GM20431 (cell line): ENCODE results near the gene TM9SF1.

Source experiments
- in situ Hi-C: fragments of 300-500 bp; cut with MseI, MboI; formaldehyde crosslinking; loops from one replicate; pipeline ENCODE4 v1.15.0; 2020; ENCODE audit warnings: low sequenced_read_pairs; ENCODE audit not compliant: unreplicated experiment

Gene TM9SF1

GRCh38 chr14:24159777-24160498 is 35.3 kb downstream of the TM9SF1 start:
- in situ Hi-C loops = no loop called here

DNA sequence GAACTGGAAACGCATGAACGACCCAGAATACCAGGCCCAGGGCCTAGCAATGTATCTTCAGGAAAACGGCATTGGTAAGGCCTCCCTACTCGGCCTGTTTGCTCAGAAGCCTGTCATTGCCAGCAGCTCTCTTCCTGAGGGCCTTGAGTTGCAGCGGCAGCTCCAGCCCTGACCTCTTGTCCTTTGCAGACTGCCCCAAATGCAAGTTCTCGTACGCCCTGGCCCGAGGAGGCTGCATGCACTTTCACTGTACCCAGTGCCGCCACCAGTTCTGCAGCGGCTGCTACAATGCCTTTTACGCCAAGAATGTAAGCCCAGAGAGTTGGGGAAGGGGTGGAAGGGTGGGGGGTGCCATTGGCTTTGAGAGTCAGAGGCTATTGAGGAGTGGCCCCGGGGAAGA is 37.9 kb downstream of the TM9SF1 start:
- in situ Hi-C loops = no loop called here

- in situ Hi-C loops = no loop called here
Measured at GRCh38 chr14:24156840-24157239, 38.4 kb downstream of the TM9SF1 start.

GRCh38 chr14:24155100-24155499 is 40.1 kb downstream of the TM9SF1 start:
- in situ Hi-C loops = no loop called here

GRCh38 chr14:24151404-24152080 is 43.7 kb downstream of the TM9SF1 start:
- in situ Hi-C loops = no loop called here

DNA sequence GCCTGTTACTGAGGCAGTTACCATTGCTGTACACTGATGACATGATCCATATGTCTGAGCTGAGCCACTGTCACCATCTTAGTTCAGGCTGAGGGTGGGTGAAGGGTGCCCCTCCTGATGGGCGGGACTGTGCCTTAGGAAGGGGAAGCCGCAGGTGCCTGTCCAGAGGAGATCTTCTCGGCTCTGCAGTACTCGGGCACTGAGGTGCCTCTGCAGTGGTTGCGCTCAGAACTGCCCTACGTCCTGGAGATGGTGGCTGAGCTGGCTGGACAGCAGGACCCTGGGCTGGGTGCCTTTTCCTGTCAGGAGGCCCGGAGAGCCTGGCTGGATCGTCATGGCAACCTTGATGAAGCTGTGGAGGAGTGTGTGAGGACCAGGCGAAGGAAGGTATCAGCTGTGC is 44.2 kb downstream of the TM9SF1 start:
- in situ Hi-C loops = no loop called here

GRCh38 chr14:24150567-24150966 is 44.7 kb downstream of the TM9SF1 start:
- in situ Hi-C loops = no loop called here

- in situ Hi-C loops = no loop called here
Measured at GRCh38 chr14:24150061-24150460, 45.2 kb downstream of the TM9SF1 start.

DNA sequence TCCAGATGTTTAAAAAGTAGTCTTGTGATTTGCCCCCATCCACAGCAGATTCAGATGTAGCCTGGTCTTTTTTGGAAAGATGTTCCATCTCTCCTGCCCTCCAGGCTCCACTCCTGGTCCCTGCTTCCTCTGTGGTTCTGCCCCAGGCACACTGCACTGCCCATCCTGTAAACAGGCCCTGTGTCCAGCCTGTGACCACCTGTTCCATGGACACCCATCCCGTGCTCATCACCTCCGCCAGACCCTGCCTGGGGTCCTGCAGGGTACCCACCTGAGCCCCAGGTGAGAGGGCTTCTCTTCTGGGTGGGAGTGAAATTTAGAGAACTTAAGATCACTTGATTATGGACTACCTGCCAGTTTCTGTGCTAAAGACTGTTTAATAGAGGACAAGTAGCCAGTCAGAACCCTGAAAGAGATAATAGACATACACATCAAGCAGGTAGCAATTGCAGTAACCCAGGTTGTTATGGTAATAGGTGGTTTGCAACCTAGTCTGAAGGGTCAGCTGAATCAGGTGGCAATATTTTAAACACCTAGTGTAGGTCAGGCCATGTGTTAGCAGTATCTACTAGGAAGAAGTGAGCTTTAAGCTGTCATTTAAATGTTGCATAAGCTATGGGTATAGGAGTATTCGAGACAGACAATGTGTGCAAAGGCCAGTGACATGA is 45.8 kb downstream of the TM9SF1 start:
- in situ Hi-C loops = no loop called here

DNA sequence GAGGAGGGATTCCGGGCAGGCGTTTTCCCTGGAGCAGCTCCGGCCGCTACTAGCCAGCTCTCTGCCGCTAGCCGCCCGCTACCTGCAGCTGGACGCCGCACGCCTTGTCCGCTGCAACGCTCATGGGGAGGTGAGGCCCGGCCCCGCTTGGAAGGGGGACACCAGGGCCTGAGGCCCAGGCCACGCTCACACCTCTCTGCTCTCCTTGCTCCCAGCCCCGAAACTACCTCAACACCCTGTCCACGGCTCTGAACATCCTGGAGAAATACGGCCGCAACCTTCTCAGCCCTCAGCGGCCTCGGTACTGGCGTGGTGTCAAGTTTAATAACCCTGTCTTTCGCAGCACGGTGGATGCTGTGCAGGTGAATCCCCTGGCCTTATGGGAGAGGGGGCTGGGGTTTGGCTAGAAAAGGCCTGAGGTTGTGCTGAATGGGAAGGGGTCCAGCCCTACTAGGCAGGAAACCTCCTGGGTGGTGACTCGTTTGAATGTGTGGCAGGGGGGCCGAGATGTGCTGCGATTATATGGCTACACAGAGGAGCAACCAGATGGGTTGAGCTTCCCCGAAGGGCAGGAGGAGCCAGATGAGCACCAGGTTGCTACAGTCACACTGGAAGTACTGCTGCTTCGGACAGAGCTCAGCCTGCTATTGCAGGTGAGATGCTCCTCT is 47.3 kb downstream of the TM9SF1 start:
- in situ Hi-C loops = no loop called here

DNA sequence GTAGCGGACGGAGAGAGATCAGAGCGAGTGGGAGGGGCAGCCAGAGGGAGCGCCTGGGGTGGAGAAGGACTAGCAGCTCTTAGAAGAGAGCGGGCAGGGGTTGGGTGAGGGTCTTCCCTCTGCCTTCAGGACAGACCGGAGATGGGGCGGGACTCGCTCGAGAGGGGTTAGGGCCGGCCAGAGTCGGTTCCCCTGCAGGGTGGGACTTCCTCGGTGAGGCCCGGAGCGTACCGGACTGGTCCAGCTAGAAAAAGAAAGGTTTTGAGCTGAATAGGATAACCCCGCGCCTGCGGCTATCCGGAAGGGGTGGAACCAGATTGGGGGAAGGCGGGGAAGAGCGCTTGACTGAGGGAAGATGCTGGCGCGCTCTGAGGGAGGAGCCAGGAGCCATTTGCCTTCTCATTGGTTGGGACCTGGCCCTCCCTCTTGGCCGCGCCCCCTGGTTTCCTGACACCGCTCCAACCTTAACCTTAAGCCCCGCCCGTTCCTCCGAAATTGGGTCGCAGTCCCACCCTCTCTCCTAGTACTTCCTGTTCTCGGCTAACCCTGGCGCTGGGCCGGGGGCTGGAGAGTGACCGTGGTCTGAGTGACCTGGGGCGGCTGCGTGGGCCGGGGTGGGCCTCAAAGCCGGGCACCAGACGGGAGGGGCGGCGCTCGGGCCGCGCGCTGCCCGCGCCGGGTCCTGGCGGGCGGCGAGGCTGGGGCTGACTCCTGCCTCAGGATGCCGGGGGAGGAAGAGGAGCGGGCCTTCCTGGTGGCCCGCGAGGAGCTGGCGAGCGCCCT is 48.1 kb downstream of the TM9SF1 start, which contains the start of gene RNF31:
TSS of gene RNF31 (plus strand) at position 521 of the 783 bp plus-strand sequence. CDS start at position 722, 201 bp downstream.
- in situ Hi-C loops = no loop called here

GRCh38 chr14:24146453-24146977 is 48.7 kb downstream of the TM9SF1 start, which contains the start of gene PSME2:
Gene PSME2, minus strand, starts transcription at chr14:24146610. Its CDS starts 29 bp downstream, at chr14:24146581.
- in situ Hi-C loops = no loop called here

DNA sequence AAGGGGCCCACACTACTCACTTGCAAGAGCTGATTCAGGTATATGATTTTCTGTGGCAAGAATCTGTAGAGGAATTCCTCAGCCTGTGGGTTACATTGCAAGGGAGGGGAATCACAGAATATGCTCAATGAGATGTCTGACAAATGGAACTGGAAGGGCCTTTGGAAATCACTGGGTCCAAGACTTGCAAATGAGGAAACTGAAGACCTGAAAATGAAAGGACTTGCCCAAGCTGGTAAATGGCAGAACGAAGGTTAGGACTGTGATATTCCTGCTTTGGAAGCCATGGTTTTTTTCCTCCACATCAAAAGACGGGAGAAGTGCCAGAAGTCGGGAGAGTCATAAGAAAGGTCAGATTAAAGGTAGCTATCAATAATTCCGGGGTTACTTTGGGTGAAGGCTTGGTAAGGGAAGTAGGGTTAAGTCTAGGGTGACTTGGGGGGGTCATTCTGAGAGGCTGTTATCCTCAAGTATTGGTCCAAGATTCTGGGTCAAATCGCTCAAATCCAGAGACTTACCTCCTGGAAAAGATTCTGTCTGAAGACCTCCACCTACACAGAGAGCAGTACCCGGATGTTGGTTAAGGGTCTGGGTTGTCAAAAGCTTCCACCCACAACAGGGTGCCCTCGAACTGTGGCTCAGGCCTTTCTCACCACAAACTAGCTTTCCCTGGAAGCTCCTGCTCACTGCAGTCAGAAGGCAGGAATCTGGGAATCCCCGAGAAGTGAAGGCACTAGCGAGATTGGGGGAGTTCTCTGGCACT is 49.4 kb downstream of the TM9SF1 start:
- in situ Hi-C loops = no loop called here

- in situ Hi-C loops = no loop called here
Measured at GRCh38 chr14:24145219-24145618, 50.0 kb downstream of the TM9SF1 start.

- in situ Hi-C loops = no loop called here
Measured at GRCh38 chr14:24144451-24144850, 50.8 kb downstream of the TM9SF1 start.

GRCh38 chr14:24143511-24143910 is 51.7 kb downstream of the TM9SF1 start:
- in situ Hi-C loops = no loop called here

- in situ Hi-C loops = no loop called here
Measured at GRCh38 chr14:24141097-24141880, 54.0 kb downstream of the TM9SF1 start, which contains the start of gene EMC9. Gene EMC9, minus strand, starts transcription at chr14:24141591. Its CDS starts 287 bp downstream, at chr14:24141304.
